ENCODE results near the gene UBE2U.

Gene UBE2U

GRCh38 chr1:64295561-64295960 lies 92.1 kb downstream of the UBE2U start:
- no peak for DNase-seq

GRCh38 chr1:64296459-64296858 lies 93.0 kb downstream of the UBE2U start:
- no peak for DNase-seq

GRCh38 chr1:64302194-64302593 lies 98.8 kb downstream of the UBE2U start:
- no peak for DNase-seq

GRCh38 chr1:64302971-64303370 lies 99.5 kb downstream of the UBE2U start:
- DNase-seq: no peak

- DNase-seq: no peak
Observed at GRCh38 chr1:64304823-64305222, 101.4 kb downstream of the UBE2U start.

GRCh38 chr1:64308866-64309265 lies 105.4 kb downstream of the UBE2U start:
- no peak for DNase-seq

GRCh38 chr1:64309431-64309831 lies 106.0 kb downstream of the UBE2U start:
- DNase-seq: no peak

- DNase-seq: no peak
Observed at GRCh38 chr1:64310760-64311159, 107.3 kb downstream of the UBE2U start.

GRCh38 chr1:64312431-64312830 lies 109.0 kb downstream of the UBE2U start:
- no peak for DNase-seq

GRCh38 chr1:64315402-64315801 lies 112.0 kb downstream of the UBE2U start:
- DNase-seq: no peak

All from activated CD4-positive, alpha-beta T cell treated with anti-CD3 and anti-CD28 coated beads, Interleukin-2, amount 50 U/mL, for 4 hours (primary cell).